GM12864 (cell line): ENCODE results near the gene LIMCH1.

Experiments
- DNase-seq: peaks from one replicate; pipeline ENCODE4 v3.0.0-alpha.2; 2011; ENCODE audit warnings: low read depth
- H3K4me3 ChIP-seq: 2 replicates; pipeline ENCODE4 v1.5.1; 2011; ENCODE audit warnings: mild to moderate bottlenecking, low read depth, low read length, control low read depth
- TF ChIP-seq, protein P1 (sequence below): IDR thresholded peaks from 2 replicates; pipeline ENCODE4 v1.5.1; 2011; ENCODE audit warnings: low read depth, mild to moderate bottlenecking, moderate library complexity, low read length, control low read depth, inconsistent platforms; ENCODE audit errors: missing control alignments

The LIMCH1 gene

DNA sequence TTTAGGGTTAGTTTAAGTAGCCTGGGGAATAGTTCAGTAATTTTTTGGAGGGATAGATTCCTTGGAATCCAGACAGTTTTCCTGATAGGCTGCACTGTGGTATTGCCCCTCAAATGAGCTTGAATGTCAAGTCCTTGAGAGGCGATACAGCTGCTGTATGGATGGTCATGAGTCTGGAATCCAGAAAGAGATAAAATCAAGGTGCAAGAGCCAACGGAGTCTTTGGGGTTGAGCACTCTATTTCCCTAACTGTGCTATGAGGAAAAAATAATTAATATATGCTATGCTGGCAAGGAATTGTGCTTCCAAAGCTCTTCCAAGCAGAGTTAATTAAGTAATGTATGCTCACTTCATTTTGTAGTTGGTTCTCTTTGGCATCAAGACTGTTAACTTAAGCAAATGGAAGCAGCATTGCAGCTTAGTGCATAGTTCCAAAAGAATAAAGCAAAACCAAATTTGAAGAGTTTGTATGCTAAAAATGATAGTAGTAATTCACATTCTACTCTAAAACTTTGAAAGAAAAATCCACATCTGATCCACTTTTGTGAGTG is 48.8 kb downstream of the LIMCH1 start:
- no peak for DNase-seq
- TF ChIP-seq, protein P1, sequence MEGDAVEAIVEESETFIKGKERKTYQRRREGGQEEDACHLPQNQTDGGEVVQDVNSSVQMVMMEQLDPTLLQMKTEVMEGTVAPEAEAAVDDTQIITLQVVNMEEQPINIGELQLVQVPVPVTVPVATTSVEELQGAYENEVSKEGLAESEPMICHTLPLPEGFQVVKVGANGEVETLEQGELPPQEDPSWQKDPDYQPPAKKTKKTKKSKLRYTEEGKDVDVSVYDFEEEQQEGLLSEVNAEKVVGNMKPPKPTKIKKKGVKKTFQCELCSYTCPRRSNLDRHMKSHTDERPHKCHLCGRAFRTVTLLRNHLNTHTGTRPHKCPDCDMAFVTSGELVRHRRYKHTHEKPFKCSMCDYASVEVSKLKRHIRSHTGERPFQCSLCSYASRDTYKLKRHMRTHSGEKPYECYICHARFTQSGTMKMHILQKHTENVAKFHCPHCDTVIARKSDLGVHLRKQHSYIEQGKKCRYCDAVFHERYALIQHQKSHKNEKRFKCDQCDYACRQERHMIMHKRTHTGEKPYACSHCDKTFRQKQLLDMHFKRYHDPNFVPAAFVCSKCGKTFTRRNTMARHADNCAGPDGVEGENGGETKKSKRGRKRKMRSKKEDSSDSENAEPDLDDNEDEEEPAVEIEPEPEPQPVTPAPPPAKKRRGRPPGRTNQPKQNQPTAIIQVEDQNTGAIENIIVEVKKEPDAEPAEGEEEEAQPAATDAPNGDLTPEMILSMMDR, result no peak
- no peak overlapping the region for H3K4me3 ChIP-seq

- no peak overlapping the region for H3K4me3 ChIP-seq
- DNase-seq, result no peak
- TF ChIP-seq, protein P1, result no peak
Measured at GRCh38 chr4:41587286-41587685, 49.3 kb downstream of the LIMCH1 start.

DNA sequence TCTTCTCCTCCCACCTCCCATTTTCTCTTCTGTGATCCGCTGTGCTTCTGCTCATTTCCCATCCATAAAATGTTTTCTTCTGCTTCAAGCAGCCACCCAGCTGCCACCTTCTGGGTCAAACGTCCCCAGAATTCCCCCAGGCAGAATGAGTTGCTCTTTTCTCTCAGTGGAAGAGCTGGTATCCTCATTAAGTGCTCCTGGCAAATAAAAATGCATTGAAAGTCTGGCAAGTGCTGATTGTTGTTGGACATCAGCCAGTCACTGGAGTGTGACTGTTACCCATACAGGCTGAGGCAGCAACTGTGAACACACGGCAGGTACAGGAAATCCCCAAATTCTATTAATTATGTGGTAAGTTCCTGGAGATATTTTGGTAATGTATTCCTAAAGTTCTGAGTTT is 52.6 kb downstream of the LIMCH1 start:
- no peak overlapping the region for H3K4me3 ChIP-seq
- no peak for DNase-seq
- TF ChIP-seq, protein P1, result no peak

DNA sequence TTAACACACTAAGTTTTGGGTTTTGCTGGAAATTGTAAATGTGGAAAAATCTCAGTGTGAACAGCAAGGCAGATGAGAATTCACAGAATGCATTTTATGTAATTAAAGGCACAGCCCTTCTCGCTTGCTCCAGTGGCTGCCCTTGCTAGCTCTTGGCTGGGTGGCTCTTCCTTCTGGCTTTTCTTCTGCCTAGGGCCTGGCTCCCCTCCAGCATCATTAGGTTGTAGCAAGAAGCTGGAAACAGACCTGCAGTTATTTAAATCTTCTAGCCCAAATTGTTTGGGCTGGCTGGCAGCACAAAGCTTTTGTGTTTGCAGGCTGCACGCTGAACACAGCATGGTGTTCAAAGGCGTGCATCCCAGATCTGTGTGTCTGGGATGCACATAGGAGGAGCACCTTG is 56.5 kb downstream of the LIMCH1 start:
- TF ChIP-seq, protein P1, result no peak
- DNase-seq, result no peak
- no peak overlapping the region for H3K4me3 ChIP-seq

GRCh38 chr4:41597494-41597893 is 59.5 kb downstream of the LIMCH1 start:
- no peak for DNase-seq
- TF ChIP-seq, protein P1, result no peak
- no peak overlapping the region for H3K4me3 ChIP-seq

DNA sequence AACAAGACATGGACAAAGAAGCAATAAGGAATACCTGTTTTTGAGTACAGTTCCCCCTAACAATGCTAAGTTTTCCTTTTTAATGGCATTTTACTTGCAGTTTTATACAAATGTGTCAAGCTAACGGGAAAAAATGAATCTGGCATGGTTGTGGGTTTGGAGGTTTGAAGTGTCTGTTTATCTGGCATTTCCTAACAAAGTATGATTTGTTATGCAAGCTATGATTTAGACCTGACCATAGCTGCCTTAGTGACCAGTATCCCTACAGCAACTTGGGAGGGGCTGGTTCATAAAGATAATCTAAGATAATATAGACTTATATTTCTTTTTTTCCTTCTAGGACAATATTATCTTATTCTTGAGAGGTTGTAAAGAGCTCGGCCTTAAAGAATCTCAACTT is 60.6 kb downstream of the LIMCH1 start:
- no peak overlapping the region for H3K4me3 ChIP-seq
- TF ChIP-seq, protein P1, result no peak
- DNase-seq, result no peak

DNA sequence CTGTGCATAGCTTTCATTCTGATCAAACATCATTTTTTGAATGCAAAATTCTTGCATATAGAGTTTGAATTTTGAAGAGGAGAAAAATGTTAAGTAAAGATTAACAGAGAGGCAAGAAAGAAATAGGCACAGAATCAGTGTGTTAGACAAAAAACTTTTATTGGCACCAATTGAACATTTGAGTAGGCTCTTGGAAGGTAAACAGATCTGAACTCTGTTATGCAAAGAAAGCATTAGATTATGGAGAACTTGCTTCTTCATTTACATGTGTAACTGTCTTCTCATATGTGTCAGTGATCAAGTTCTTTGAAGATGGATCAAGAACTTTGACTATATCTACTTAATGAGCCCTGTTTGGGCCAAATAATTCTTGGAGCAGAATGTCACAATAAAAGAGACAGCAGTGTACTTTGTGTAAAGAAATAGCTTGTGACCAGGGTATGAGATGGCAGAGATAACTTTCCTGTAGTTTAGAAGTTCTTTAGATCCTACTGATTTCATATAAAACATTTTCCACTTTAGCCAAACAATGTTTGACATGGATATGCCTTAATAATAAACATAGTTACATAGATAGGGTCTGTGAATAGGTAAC is 61.3 kb downstream of the LIMCH1 start:
- no peak for DNase-seq
- no peak overlapping the region for H3K4me3 ChIP-seq
- TF ChIP-seq, protein P1, result no peak
